GM12878 (cell line): ENCODE data around the gene MRPL21. TPM values are rescaled to one million over a fixed set of nuclear protein-coding genes. Genes with fewer than 3 reads are reported as not detected.
A peak's percentile ranks its signal among the peaks of the same experiment; 100 is the strongest.

ENCODE experiments used
- ATAC-seq: fragments of 200-7000 bp; cut with Tn5 transposase; 3 replicates; pipeline ENCODE4 v1.9.1; 2020; ENCODE audit warnings: mild to moderate bottlenecking, moderate library complexity
- BruUV-seq: library from RNA; stranded (reverse); fragments of 400-500 nt; replicated peaks from 2 replicates; lab custom pipeline; 2021; lab: Mats Ljungman, UMichigan
- CTCF ChIA-PET: fragments of 300-600 bp; sonication (Branson Sonifier 250); formaldehyde crosslinking; extraction: SDS; loops from one replicate; lab custom pipeline; 2021; ENCODE audit warnings: inconsistent platforms; lab: Yijun Ruan, JAX
- POLR2A ChIA-PET: fragments of 350-600 bp; formaldehyde crosslinking; extraction: SDS; loops from one replicate; lab custom pipeline; 2021; ENCODE audit warnings: inconsistent platforms; lab: Charles Lee
- RAD21 ChIA-PET: fragments of 300-600 bp; sonication (Branson Sonifier 250); formaldehyde crosslinking; loops from one replicate; lab custom pipeline; 2023; ENCODE audit warnings: antibody characterized with exemption; ENCODE audit not compliant: unreplicated experiment; lab: Charles Lee
- SMC1A ChIA-PET: fragments of 300-600 bp; sonication (Branson Sonifier 250); formaldehyde crosslinking; loops from one replicate; lab custom pipeline; 2023; ENCODE audit not compliant: unreplicated experiment, uncharacterized antibody; lab: Charles Lee
- DNase-seq: peaks from one replicate; pipeline ENCODE4 v3.0.0-alpha.2; 2011; ENCODE audit warnings: low read depth, low spot score
- FAIRE-seq: peaks from 3 replicates; lab custom pipeline; 2011; peaks lifted over from hg19 to GRCh38; lab: Jason Lieb, UNC
- H2AFZ ChIP-seq: 2 replicates; pipeline ENCODE4 v1.6.0; 2011; ENCODE audit warnings: low read depth, low read length, control low read depth; ENCODE audit not compliant: control insufficient read depth
- H3K27ac ChIP-seq: 2 replicates; pipeline ENCODE4 v1.5.1; 2011; ENCODE audit warnings: control low read depth; ENCODE audit not compliant: control insufficient read depth, insufficient read depth
- H3K27me3 ChIP-seq, 2 experiments: replicated peaks in 1 of 2; 2 replicates each; pipeline versions ENCODE4 v1.6.0 to v1.6.1; 2011; ENCODE audit warnings: low read length in 1 of 2; ENCODE audit not compliant: control insufficient read depth in 2 of 2, insufficient read depth in 2 of 2
- H3K36me3 ChIP-seq, 2 experiments: 2 replicates each; pipeline ENCODE4 v1.5.1; 2011; ENCODE audit warnings: low read length in 1 of 2; ENCODE audit not compliant: control insufficient read depth in 2 of 2, insufficient read depth in 2 of 2
- H3K4me1 ChIP-seq: 2 replicates; pipeline ENCODE4 v1.6.1; 2011; ENCODE audit warnings: mild to moderate bottlenecking, low read length, moderate library complexity, mixed read lengths; ENCODE audit not compliant: control insufficient read depth, insufficient read depth
- H3K4me2 ChIP-seq: 2 replicates; pipeline ENCODE4 v1.6.0; 2011; ENCODE audit warnings: control low read depth; ENCODE audit not compliant: control insufficient read depth, insufficient read depth
- H3K4me3 ChIP-seq: fragments of 200-600 bp; sonication (generic); 2 replicates; pipeline ENCODE4 v1.5.1; 2016
- H3K79me2 ChIP-seq: 2 replicates; pipeline ENCODE4 v1.6.0; 2011; ENCODE audit warnings: low read length; ENCODE audit not compliant: control insufficient read depth, insufficient read depth
- H3K9ac ChIP-seq: 2 replicates; pipeline ENCODE4 v1.8.0; 2011; ENCODE audit warnings: low read length, control low read depth, mixed read lengths; ENCODE audit not compliant: control insufficient read depth, insufficient read depth
- H3K9me3 ChIP-seq: replicated peaks from 3 replicates; pipeline ENCODE4 v1.5.1; 2011; ENCODE audit warnings: mild to moderate bottlenecking, low read length; ENCODE audit not compliant: control insufficient read depth, insufficient read depth
- H4K20me1 ChIP-seq: 2 replicates; pipeline ENCODE4 v1.6.0; 2011; ENCODE audit not compliant: control insufficient read depth, insufficient read depth
- ATF7 ChIP-seq: fragments of 450-650 bp; IDR thresholded peaks from 2 replicates; pipeline ENCODE4 v1.6.1; 2016; ENCODE audit warnings: low read depth, mild to moderate bottlenecking
- CBX5 ChIP-seq: sonication (generic); IDR thresholded peaks from 2 replicates; pipeline ENCODE4 v1.6.1; 2016; ENCODE audit warnings: low read depth, moderate library complexity, mild to moderate bottlenecking, inconsistent platforms
- IKZF1 ChIP-seq: fragments of 450-650 bp; conservative IDR thresholded peaks from 2 replicates; pipeline ENCODE4 v1.6.1; 2017; ENCODE audit warnings: antibody characterized with exemption, mild to moderate bottlenecking
- IRF4 ChIP-seq: IDR thresholded peaks from 2 replicates; pipeline ENCODE4 v1.6.1; 2011; ENCODE audit warnings: low read depth, low read length
- POLR2A ChIP-seq: IDR thresholded peaks from 2 replicates; pipeline ENCODE4 v1.6.1; 2011; ENCODE audit warnings: low read depth, mild to moderate bottlenecking, low read length
- RUNX3 ChIP-seq: IDR thresholded peaks from 2 replicates; pipeline ENCODE4 v1.6.1; 2012; ENCODE audit warnings: low read length, inconsistent platforms
- SPI1 ChIP-seq: IDR thresholded peaks from 2 replicates; pipeline ENCODE4 v1.6.1; 2011; ENCODE audit warnings: low read depth, mild to moderate bottlenecking, low read length, moderate library complexity, borderline replicate concordance; ENCODE audit not compliant: insufficient read depth
- SRF ChIP-seq, 2 experiments: IDR thresholded peaks; 2 replicates each; pipeline ENCODE4 v1.6.1; 2011; ENCODE audit warnings: low read depth in 2 of 2, low read length in 2 of 2, mild to moderate bottlenecking in 1 of 2, moderate library complexity in 1 of 2
- ZNF217 ChIP-seq: fragments of 450-650 bp; IDR thresholded peaks from 2 replicates; pipeline ENCODE4 v1.6.1; 2017; ENCODE audit warnings: antibody characterized with exemption, mild to moderate bottlenecking
- WGBS: methylation state at CpG from one replicate; pipeline ENCODE4 v1.1.6; 2016; ENCODE audit warnings: low lambda C conversion rate; ENCODE audit not compliant: insufficient replicate concordance, insufficient coverage; ENCODE audit errors: missing lambda C conversion rate; 5-methylcytosine and 5-hydroxymethylcytosine counted together
- in situ Hi-C: fragments of 300-500 bp; cut with MboI; formaldehyde crosslinking; loops from 9 replicates; pipeline ENCODE4 v1.14.3; 2018; ENCODE audit warnings: mixed read lengths
- intact Hi-C: fragments of 100-400 bp; cut with micrococcal nuclease; formaldehyde crosslinking; loops from one replicate; pipeline ENCODE4 v1.14.2; 2022; ENCODE audit not compliant: unreplicated experiment
- polyA plus RNA-seq, 11 experiments: library from polyadenylated mRNA; depleted of rRNA in 4 of 11; unstranded in 6 of 11; stranded (reverse) in 5 of 11; fragments of >200 nt; fragmentation: Nextera tagmentation in 4 of 11; fragmentation: Illumina TruSeq in 1 of 11; extraction: Ambion mirVana in 4 of 11; extraction: Trizol in 1 of 11; gene quantifications; 1 replicate in 1 of 11; 2 replicates in 10 of 11; pipeline versions ENCODE4 v1.2.1 to v1.2.3, GENCODE V29; 2011 to 2016; ENCODE audit warnings: inconsistent platforms in 2 of 11, missing spikeins in 2 of 11, low read depth in 1 of 11
- total RNA-seq, 4 experiments: library from RNA; depleted of rRNA in 3 of 4; stranded (reverse); fragments of >200 nt in 3 of 4; fragmentation: Illumina TruSeq in 1 of 4; extraction: Trizol in 1 of 4; gene quantifications; 2 replicates each; pipeline versions ENCODE4 v1.2.1 to v1.2.3, GENCODE V29; 2013 to 2021
- TF ChIP-seq, protein P1 (sequence below): fragments of 450-650 bp; IDR thresholded peaks from 2 replicates; pipeline ENCODE4 v1.6.1; 2016; ENCODE audit warnings: mild to moderate bottlenecking, moderate library complexity, borderline replicate concordance

Gene MRPL21
- total and polyA plus RNA-seq, 10 of the 15 experiments (the other 5 are each of a cell fraction or from before 2014, with no cell fraction given): 86.6 to 283 (median 130) TPM

GRCh38 chr11:68946416-68947090, 42.9 kb upstream of the MRPL21 start (continued):
- no peak for TF ChIP-seq CBX5
- TF ChIP-seq ATF7: no peak

- peak; percentile 29; the same call in 2 of the 3 replicates for ATAC-seq
- POLR2A ChIA-PET: no interaction called here
- in situ Hi-C loops: no loop called here
- H3K79me2 ChIP-seq: no peaks in the 10 kb centered on the region
- no peak overlapping the region for H2AFZ ChIP-seq
- SMC1A ChIA-PET: no interaction called here
- no peak overlapping the region for H3K9ac ChIP-seq
- TF ChIP-seq RUNX3: 0 out of 2 replicates have a peak, but pooled peaks have one; percentile 6
- no peak for TF ChIP-seq ZNF217
- TF ChIP-seq IKZF1: peak; percentile 23; the same call in 1 of the 2 replicates
- peak; percentile 78; the same call in 1 of the 2 replicates for TF ChIP-seq SPI1
- peak in 1 of 2 experiments; percentile 64; a peak in 1 of 4 replicates for TF ChIP-seq SRF (IDR thresholded peaks at IDR 0.05; ENCODE audit: low read depth in 2 of 2, low read length in 2 of 2)
- TF ChIP-seq POLR2A: 0 out of 2 replicates have a peak, but pooled peaks have one; percentile 18
- TF ChIP-seq, protein P1, sequence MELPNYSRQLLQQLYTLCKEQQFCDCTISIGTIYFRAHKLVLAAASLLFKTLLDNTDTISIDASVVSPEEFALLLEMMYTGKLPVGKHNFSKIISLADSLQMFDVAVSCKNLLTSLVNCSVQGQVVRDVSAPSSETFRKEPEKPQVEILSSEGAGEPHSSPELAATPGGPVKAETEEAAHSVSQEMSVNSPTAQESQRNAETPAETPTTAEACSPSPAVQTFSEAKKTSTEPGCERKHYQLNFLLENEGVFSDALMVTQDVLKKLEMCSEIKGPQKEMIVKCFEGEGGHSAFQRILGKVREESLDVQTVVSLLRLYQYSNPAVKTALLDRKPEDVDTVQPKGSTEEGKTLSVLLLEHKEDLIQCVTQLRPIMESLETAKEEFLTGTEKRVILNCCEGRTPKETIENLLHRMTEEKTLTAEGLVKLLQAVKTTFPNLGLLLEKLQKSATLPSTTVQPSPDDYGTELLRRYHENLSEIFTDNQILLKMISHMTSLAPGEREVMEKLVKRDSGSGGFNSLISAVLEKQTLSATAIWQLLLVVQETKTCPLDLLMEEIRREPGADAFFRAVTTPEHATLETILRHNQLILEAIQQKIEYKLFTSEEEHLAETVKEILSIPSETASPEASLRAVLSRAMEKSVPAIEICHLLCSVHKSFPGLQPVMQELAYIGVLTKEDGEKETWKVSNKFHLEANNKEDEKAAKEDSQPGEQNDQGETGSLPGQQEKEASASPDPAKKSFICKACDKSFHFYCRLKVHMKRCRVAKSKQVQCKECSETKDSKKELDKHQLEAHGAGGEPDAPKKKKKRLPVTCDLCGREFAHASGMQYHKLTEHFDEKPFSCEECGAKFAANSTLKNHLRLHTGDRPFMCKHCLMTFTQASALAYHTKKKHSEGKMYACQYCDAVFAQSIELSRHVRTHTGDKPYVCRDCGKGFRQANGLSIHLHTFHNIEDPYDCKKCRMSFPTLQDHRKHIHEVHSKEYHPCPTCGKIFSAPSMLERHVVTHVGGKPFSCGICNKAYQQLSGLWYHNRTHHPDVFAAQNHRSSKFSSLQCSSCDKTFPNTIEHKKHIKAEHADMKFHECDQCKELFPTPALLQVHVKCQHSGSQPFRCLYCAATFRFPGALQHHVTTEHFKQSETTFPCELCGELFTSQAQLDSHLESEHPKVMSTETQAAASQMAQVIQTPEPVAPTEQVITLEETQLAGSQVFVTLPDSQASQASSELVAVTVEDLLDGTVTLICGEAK: no peak
- TF ChIP-seq IRF4: 0 out of 2 replicates have a peak, but pooled peaks have one; percentile 9
- no peaks in the 10 kb centered on the region for H3K27me3 ChIP-seq
- H3K9me3 ChIP-seq: no peaks in the 10 kb centered on the region
- H3K4me3 ChIP-seq: no peak overlapping the region
- H4K20me1 ChIP-seq: no peaks in the 10 kb centered on the region
- peaks cover 0 to 4% of the 10 kb centered on the region in 2 experiments; a peak in 2 of 4 replicates for H3K36me3 ChIP-seq
- no TSS peak for BruUV-seq
- FAIRE-seq: no peak
- H3K4me1 ChIP-seq: no peaks in the 10 kb centered on the region; the same call in 1 of the 2 replicates
- RAD21 ChIA-PET: no interaction called here
- WGBS: 52% methylated on average over 9 of the region's 9 CpGs
- no peak overlapping the region for H3K4me2 ChIP-seq
- intact Hi-C loops: no loop called here
- DNase-seq: no peak
- no peak overlapping the region for H3K27ac ChIP-seq
- CTCF ChIA-PET: no interaction called here
Observed at GRCh38 chr11:68942751-68943271, 39.2 kb upstream of the MRPL21 start.
